IPS DF 6.9 (cell line): ENCODE data around the gene POLR3B.

ENCODE experiments used
- DNase-seq: peaks from one replicate; pipeline ENCODE4 v3.0.0-alpha.2; 2013; ENCODE audit warnings: low read depth, low spot score
- H3K27ac ChIP-seq: one replicate; pipeline ENCODE4 v1.5.1; 2013; ENCODE audit warnings: low read length, control low read depth
- H3K27me3 ChIP-seq: 2 replicates; pipeline ENCODE4 v1.6.1; 2013; ENCODE audit warnings: mild to moderate bottlenecking, low read length; ENCODE audit not compliant: control insufficient read depth, insufficient read depth
- H3K36me3 ChIP-seq: 2 replicates; pipeline ENCODE4 v1.6.1; 2013; ENCODE audit warnings: low read length; ENCODE audit not compliant: control insufficient read depth, insufficient read depth
- H3K4me1 ChIP-seq: 2 replicates; pipeline ENCODE4 v1.6.1; 2013; ENCODE audit warnings: low read length; ENCODE audit not compliant: control insufficient read depth, insufficient read depth
- H3K4me3 ChIP-seq: 2 replicates; pipeline ENCODE4 v1.5.1; 2013; ENCODE audit warnings: mild to moderate bottlenecking, low read length
- H3K9me3 ChIP-seq: 2 replicates; pipeline ENCODE4 v1.6.1; 2013; ENCODE audit warnings: low read length, inconsistent platforms; ENCODE audit not compliant: control insufficient read depth, insufficient read depth
- WGBS: extraction: QIAGEN DNeasy Blood & Tissue Kit; methylation state at CpG from one replicate; pipeline ENCODE4 v1.1.7; 2013; ENCODE audit warnings: mixed read lengths, missing lambda C conversion rate; ENCODE audit not compliant: insufficient read length, insufficient coverage; 5-methylcytosine and 5-hydroxymethylcytosine counted together

Gene POLR3B

GRCh38 chr12:106342397-106343213 lies 14.9 kb upstream of the POLR3B start:
- Histone ChIP-seq H3K9me3 (no peaks in the 10 kb centered on the region), H3K36me3 (no peaks in the 10 kb centered on the region), H3K27ac (no peak overlapping the region), H3K4me1 (no peaks in the 10 kb centered on the region), H3K4me3 (no peak overlapping the region), H3K27me3 (no peaks in the 10 kb centered on the region)
- no CpG with 5 or more reads among the region's 9 CpGs for WGBS
- no peak for DNase-seq

- no peak overlapping the region for H3K27ac ChIP-seq
- H3K4me1 ChIP-seq, result no peaks in the 10 kb centered on the region
- no peaks in the 10 kb centered on the region for H3K27me3 ChIP-seq
- no peaks in the 10 kb centered on the region for H3K36me3 ChIP-seq
- WGBS, result no CpG with 5 or more reads among the region's 2 CpGs
- H3K4me3 ChIP-seq, result no peak overlapping the region
- no peak for DNase-seq
- H3K9me3 ChIP-seq, result no peaks in the 10 kb centered on the region
Observed at GRCh38 chr12:106343214-106343528, 14.4 kb upstream of the POLR3B start.

GRCh38 chr12:106344131-106344530 lies 13.4 kb upstream of the POLR3B start:
- no peaks in the 10 kb centered on the region for H3K4me1 ChIP-seq
- no peak overlapping the region for H3K4me3 ChIP-seq
- no peak overlapping the region for H3K27ac ChIP-seq
- H3K9me3 ChIP-seq, result no peaks in the 10 kb centered on the region
- no peak for DNase-seq
- no peaks in the 10 kb centered on the region for H3K36me3 ChIP-seq
- H3K27me3 ChIP-seq, result no peaks in the 10 kb centered on the region
- no CpG with 5 or more reads among the region's 5 CpGs for WGBS

- WGBS, result no CpG with 5 or more reads among the region's 5 CpGs
- Histone ChIP-seq H3K27ac (no peak overlapping the region), H3K4me1 (no peaks in the 10 kb centered on the region), H3K36me3 (no peaks in the 10 kb centered on the region), H3K4me3 (no peak overlapping the region), H3K27me3 (no peaks in the 10 kb centered on the region), H3K9me3 (no peaks in the 10 kb centered on the region)
- peak; percentile 54 for DNase-seq
Observed at GRCh38 chr12:106345746-106346145, 11.8 kb upstream of the POLR3B start.

- no peaks in the 10 kb centered on the region for H3K27me3 ChIP-seq
- no peak for DNase-seq
- no peaks in the 10 kb centered on the region for H3K36me3 ChIP-seq
- no peaks in the 10 kb centered on the region for H3K9me3 ChIP-seq
- no peak overlapping the region for H3K4me3 ChIP-seq
- H3K4me1 ChIP-seq, result no peaks in the 10 kb centered on the region
- no CpG with 5 or more reads among the region's 4 CpGs for WGBS
- no peak overlapping the region for H3K27ac ChIP-seq
Observed at GRCh38 chr12:106348411-106348810, 9.1 kb upstream of the POLR3B start.

GRCh38 chr12:106353175-106353574 lies 4.4 kb upstream of the POLR3B start:
- WGBS, result no CpG with 5 or more reads among the region's 6 CpGs
- no peak overlapping the region for H3K27ac ChIP-seq
- H3K4me3 ChIP-seq, result no peak overlapping the region
- H3K27me3 ChIP-seq, result no peaks in the 10 kb centered on the region
- DNase-seq, result no peak
- H3K9me3 ChIP-seq, result no peaks in the 10 kb centered on the region
- no peaks in the 10 kb centered on the region for H3K4me1 ChIP-seq
- no peaks in the 10 kb centered on the region for H3K36me3 ChIP-seq

GRCh38 chr12:106358396-106359241 lies 1.1 kb downstream of the POLR3B start:
- no peak for DNase-seq
- no CpG with 5 or more reads among the region's 17 CpGs for WGBS
- no peaks in the 10 kb centered on the region for H3K27me3 ChIP-seq
- no peaks in the 10 kb centered on the region for H3K9me3 ChIP-seq
- H3K27ac ChIP-seq, result no peak overlapping the region
- peak overlapping the region; percentile 74; the same call in 1 of the 2 replicates for H3K4me3 ChIP-seq
- no peaks in the 10 kb centered on the region for H3K36me3 ChIP-seq
- H3K4me1 ChIP-seq, result no peaks in the 10 kb centered on the region

GRCh38 chr12:106359646-106360399 lies 2.3 kb downstream of the POLR3B start:
- DNase-seq, result no peak
- Histone ChIP-seq H3K4me3 (no peak overlapping the region), H3K36me3 (no peaks in the 10 kb centered on the region), H3K9me3 (no peaks in the 10 kb centered on the region), H3K27me3 (no peaks in the 10 kb centered on the region), H3K27ac (no peak overlapping the region), H3K4me1 (no peaks in the 10 kb centered on the region)
- no CpG with 5 or more reads among the region's 7 CpGs for WGBS

GRCh38 chr12:106360400-106360994 lies 2.9 kb downstream of the POLR3B start:
- Histone ChIP-seq H3K27ac (no peak overlapping the region), H3K36me3 (no peaks in the 10 kb centered on the region), H3K4me3 (no peak overlapping the region), H3K27me3 (no peaks in the 10 kb centered on the region), H3K4me1 (no peaks in the 10 kb centered on the region), H3K9me3 (no peaks in the 10 kb centered on the region)
- no peak for DNase-seq
- WGBS, result no CpG with 5 or more reads among the region's 5 CpGs

- H3K27me3 ChIP-seq, result no peaks in the 10 kb centered on the region
- H3K27ac ChIP-seq, result no peak overlapping the region
- H3K4me1 ChIP-seq, result no peaks in the 10 kb centered on the region
- H3K9me3 ChIP-seq, result no peaks in the 10 kb centered on the region
- no peaks in the 10 kb centered on the region for H3K36me3 ChIP-seq
- no peak for DNase-seq
- 100% methylated on average over 1 of the region's 4 CpGs for WGBS
- H3K4me3 ChIP-seq, result no peak overlapping the region
Observed at GRCh38 chr12:106362971-106363370, 5.4 kb downstream of the POLR3B start.
